ENCODE data around the gene VEZT.
"Not testable (repeated sequence)": the region's sequence is repeated elsewhere in the genome, so short reads cannot be mapped to it uniquely, and the experiment has no call there.

VEZT gene

GRCh38 chr12:95316798-95317197 lies 99.2 kb downstream of the VEZT start:
- no peak for TF ChIP-seq CTCF (IDR thresholded peaks at IDR 0.05; ENCODE audit: control insufficient read depth, extremely low read depth, insufficient read depth)
- H3K4me3 ChIP-seq (ENCODE audit: low read depth, low read length) = no peak overlapping the region
- no peak for DNase-seq (ENCODE audit: low read depth)

- DNase-seq (ENCODE audit: low read depth) = peak; percentile 77
- TF ChIP-seq CTCF (IDR thresholded peaks at IDR 0.05; ENCODE audit: control insufficient read depth, extremely low read depth, insufficient read depth) = no peak
- no peak overlapping the region for H3K4me3 ChIP-seq (ENCODE audit: low read depth, low read length)
Measured at GRCh38 chr12:95318071-95318545, 100.5 kb downstream of the VEZT start.

- no peak for TF ChIP-seq CTCF (IDR thresholded peaks at IDR 0.05; ENCODE audit: control insufficient read depth, extremely low read depth, insufficient read depth)
- no peak overlapping the region for H3K4me3 ChIP-seq (ENCODE audit: low read depth, low read length)
- DNase-seq (ENCODE audit: low read depth) = no peak
Measured at GRCh38 chr12:95319694-95320331, 102.2 kb downstream of the VEZT start.

GRCh38 chr12:95321516-95322246 lies 104.1 kb downstream of the VEZT start:
- TF ChIP-seq CTCF (IDR thresholded peaks at IDR 0.05; ENCODE audit: control insufficient read depth, extremely low read depth, insufficient read depth) = no peak

GRCh38 chr12:95322326-95322725 lies 104.7 kb downstream of the VEZT start:
- H3K4me3 ChIP-seq (ENCODE audit: low read depth, low read length) = no peak overlapping the region
- no peak for DNase-seq (ENCODE audit: low read depth)
- TF ChIP-seq CTCF (IDR thresholded peaks at IDR 0.05; ENCODE audit: control insufficient read depth, extremely low read depth, insufficient read depth) = no peak

More at GRCh38 chr12:95321516-95322246, 104.1 kb downstream of the VEZT start:
- DNase-seq (ENCODE audit: low read depth) = no peak
- H3K4me3 ChIP-seq (ENCODE audit: low read depth, low read length) = no peak overlapping the region

- no peak for TF ChIP-seq CTCF (IDR thresholded peaks at IDR 0.05; ENCODE audit: control insufficient read depth, extremely low read depth, insufficient read depth)
- DNase-seq (ENCODE audit: low read depth) = no peak
- H3K4me3 ChIP-seq (ENCODE audit: low read depth, low read length) = no peak overlapping the region
Measured at GRCh38 chr12:95323212-95323611, 105.6 kb downstream of the VEZT start.

GRCh38 chr12:95324246-95324645 lies 106.6 kb downstream of the VEZT start:
- DNase-seq (ENCODE audit: low read depth); H3K4me3 ChIP-seq (ENCODE audit: low read depth, low read length): not testable (repeated sequence)

Measured in LNCaP clone FGC (cell line).